Measurements from ENCODE around the gene TLL1.

GRCh38 chr4:166003811-166004210 is 130.8 kb downstream of the TLL1 start:
- TF ChIP-seq POLR2A (IDR thresholded peaks at IDR 0.05): no peak
- TF ChIP-seq EP300 (IDR thresholded peaks at IDR 0.05): no peak
